HCT116 (cell line): ENCODE data around the gene ADRB1. TPM values are rescaled to one million over a fixed set of nuclear protein-coding genes. Genes with fewer than 3 reads are reported as not detected.
A peak's percentile ranks its signal among the peaks of the same experiment; 100 is the strongest.

ENCODE experiments used
- ATAC-seq: fragments of 200-7000 bp; cut with Tn5 transposase; 2 replicates; pipeline ENCODE4 v1.9.1; 2020; ENCODE audit warnings: mild to moderate bottlenecking, moderate library complexity
- BruUV-seq: library from RNA; stranded (reverse); fragments of 400-500 nt; replicated peaks from 2 replicates; lab custom pipeline; 2021; lab: Mats Ljungman, UMichigan
- CTCF ChIA-PET: fragments of 300-600 bp; sonication (Branson Sonifier 250); formaldehyde crosslinking; loops from one replicate; lab custom pipeline; 2021; ENCODE audit warnings: antibody characterized with exemption; lab: Charles Lee
- POLR2A ChIA-PET: fragments of 300-600, 350-600 bp; sonication (Branson Sonifier 250); formaldehyde crosslinking; loops from one replicate; lab custom pipeline; 2021; ENCODE audit warnings: antibody characterized with exemption; lab: Charles Lee
- RAD21 ChIA-PET, 2 experiments: fragments of 300-600 bp; sonication (Branson Sonifier 250); formaldehyde crosslinking; loops; one replicate each; lab custom pipeline; 2023; ENCODE audit warnings: low total read pairs in 2 of 2; ENCODE audit not compliant: uncharacterized antibody in 2 of 2, unreplicated experiment in 2 of 2, low non-redundant PET in 1 of 2; lab: Charles Lee
- DNase-seq: peaks from one replicate; pipeline ENCODE4 v3.0.0-alpha.2; 2010; ENCODE audit warnings: low read depth, low spot score
- H2AFZ ChIP-seq: fragments of 200-600 bp; shearing (Covaris generic), sonication (generic); 2 replicates; pipeline ENCODE4 v1.6.1; 2017; ENCODE audit warnings: low read depth, mixed run types, mixed read lengths, antibody characterized with exemption, low read length; ENCODE audit not compliant: poor library complexity, severe bottlenecking
- H3K27ac ChIP-seq: 2 replicates; pipeline ENCODE4 v1.5.1; 2012; ENCODE audit warnings: low read depth, low read length
- H3K27me3 ChIP-seq: fragments of 200-600 bp; sonication (generic); 2 replicates; pipeline ENCODE4 v1.6.1; 2016; ENCODE audit warnings: mixed run types, low read length, mixed read lengths; ENCODE audit not compliant: insufficient read depth
- H3K36me3 ChIP-seq, 2 experiments: fragments of 200-500 bp in 1 of 2; fragments of 200-600 bp in 1 of 2; sonication (Bioruptor generic) in 1 of 2; sonication (generic) in 1 of 2; 2 replicates each; pipeline versions ENCODE4 v1.5.1 to v1.6.1; 2014 to 2016; ENCODE audit warnings: low read length in 2 of 2, inconsistent platforms in 1 of 2, mixed read lengths in 1 of 2, mixed run types in 1 of 2; ENCODE audit not compliant: insufficient read depth in 2 of 2, control insufficient read depth in 1 of 2
- H3K4me1 ChIP-seq, 2 experiments: fragments of 200-600 bp in 1 of 2; sonication (generic) in 1 of 2; 2 replicates each; pipeline versions ENCODE4 v1.5.1 to v1.6.1; 2012 to 2017; ENCODE audit warnings: low read length in 2 of 2, inconsistent platforms in 1 of 2, mild to moderate bottlenecking in 1 of 2, mixed read lengths in 1 of 2, mixed run types in 1 of 2, moderate library complexity in 1 of 2; ENCODE audit not compliant: insufficient read depth in 2 of 2, control insufficient read depth in 1 of 2
- H3K4me2 ChIP-seq: fragments of 200-600 bp; sonication (generic); 2 replicates; pipeline ENCODE4 v1.6.1; 2017; ENCODE audit warnings: mixed run types, low read length, mixed read lengths
- H3K4me3 ChIP-seq, 2 experiments: fragments of 200-600 bp in 1 of 2; sonication (generic) in 1 of 2; replicated peaks in 1 of 2; 2 replicates each; pipeline ENCODE4 v1.5.1; 2011 to 2016; ENCODE audit warnings: low read length in 2 of 2, control low read depth in 1 of 2, low read depth in 1 of 2, mild to moderate bottlenecking in 1 of 2, mixed read lengths in 1 of 2, mixed run types in 1 of 2
- H3K79me2 ChIP-seq: fragments of 200-600 bp; sonication (generic); 2 replicates; pipeline ENCODE4 v1.6.1; 2017; ENCODE audit warnings: mild to moderate bottlenecking, mixed run types, low read length, moderate library complexity, mixed read lengths; ENCODE audit not compliant: insufficient read depth
- H3K9ac ChIP-seq: fragments of 200-600 bp; sonication (generic); 2 replicates; pipeline ENCODE4 v1.6.1; 2016; ENCODE audit warnings: low read length, mixed read lengths
- H3K9me2 ChIP-seq: fragments of 200-600 bp; sonication (generic), shearing (Covaris generic); 2 replicates; pipeline ENCODE4 v1.6.1; 2017; ENCODE audit warnings: mixed run types, mild to moderate bottlenecking, moderate library complexity; ENCODE audit not compliant: insufficient read depth
- H3K9me3 ChIP-seq, 2 experiments: fragments of 200-500 bp in 1 of 2; fragments of 200-600 bp in 1 of 2; sonication (Bioruptor generic) in 1 of 2; sonication (generic) in 1 of 2; 2 replicates each; pipeline ENCODE4 v1.6.1; 2014 to 2017; ENCODE audit warnings: low read length in 2 of 2, mixed read lengths in 2 of 2, inconsistent platforms in 1 of 2, low read depth in 1 of 2, mild to moderate bottlenecking in 1 of 2, mixed run types in 1 of 2, moderate library complexity in 1 of 2; ENCODE audit not compliant: control insufficient read depth in 1 of 2, insufficient read depth in 1 of 2
- H4K20me1 ChIP-seq: fragments of 200-600 bp; sonication (generic), shearing (Covaris generic); 2 replicates; pipeline ENCODE4 v1.6.1; 2017; ENCODE audit warnings: mixed run types, mild to moderate bottlenecking, moderate library complexity; ENCODE audit not compliant: insufficient read depth
- CBX3 ChIP-seq: IDR thresholded peaks from 2 replicates; pipeline ENCODE4 v1.6.1; 2012; ENCODE audit warnings: low read depth
- EZH2 ChIP-seq: fragments of 200-600 bp; sonication (generic); IDR thresholded peaks from 2 replicates; pipeline ENCODE4 v1.6.1; 2017; ENCODE audit warnings: antibody characterized with exemption, mixed run types
- EZH2phosphoT487 ChIP-seq: fragments of 200-600 bp; IDR thresholded peaks from 2 replicates; pipeline ENCODE4 v1.6.1; 2018; ENCODE audit warnings: antibody characterized with exemption, borderline replicate concordance
- FOSL1 ChIP-seq: IDR thresholded peaks from 2 replicates; pipeline ENCODE4 v1.6.1; 2012; ENCODE audit warnings: low read depth
- POLR2A ChIP-seq: IDR thresholded peaks from 2 replicates; pipeline ENCODE4 v1.7.0; 2011; ENCODE audit warnings: borderline replicate concordance; ENCODE audit not compliant: insufficient read depth, insufficient read length; ENCODE audit errors: extremely low read depth
- TCF7L2 ChIP-seq: IDR thresholded peaks from 2 replicates; pipeline ENCODE4 v1.7.0; 2011; ENCODE audit warnings: borderline replicate concordance, inconsistent platforms; ENCODE audit not compliant: insufficient read depth, insufficient read length; ENCODE audit errors: extremely low read depth
- intact Hi-C: fragments of 100-400 bp; cut with micrococcal nuclease; formaldehyde crosslinking; loops from 2 replicates; pipeline ENCODE4 v1.10.0; 2022
- total RNA-seq: library from RNA; stranded (reverse); gene quantifications from one replicate; pipeline ENCODE4 v1.2.1, GENCODE V29; 2021; ENCODE audit not compliant: unreplicated experiment
- TF ChIP-seq, protein P1 (sequence below), 3 experiments: fragments of 200-600 bp in 1 of 3; sonication (generic) in 1 of 3; IDR thresholded peaks in 2 of 3; conservative IDR thresholded peaks in 1 of 3; 2 replicates each; pipeline ENCODE4 v1.5.1; 2012 to 2017; ENCODE audit warnings: low read depth in 2 of 3, low read length in 2 of 3, antibody characterized with exemption in 1 of 3, borderline replicate concordance in 1 of 3, control low read depth in 1 of 3, mild to moderate bottlenecking in 1 of 3, mixed read lengths in 1 of 3, mixed run types in 1 of 3, moderate library complexity in 1 of 3; ENCODE audit not compliant: insufficient read depth in 1 of 3
- TF ChIP-seq, protein P2 (sequence below): IDR thresholded peaks from 2 replicates; pipeline ENCODE4 v1.6.1; 2011; ENCODE audit warnings: mild to moderate bottlenecking, low read length, moderate library complexity; ENCODE audit not compliant: insufficient replicate concordance; ENCODE audit errors: extremely low read depth
- TF ChIP-seq, protein P3 (sequence below): IDR thresholded peaks from 2 replicates; pipeline ENCODE4 v1.6.1; 2012
- TF ChIP-seq, protein P4 (sequence below): IDR thresholded peaks from 2 replicates; pipeline ENCODE4 v1.6.1; 2012

ADRB1 gene
- total RNA-seq, 1 experiment from 2014 or later: 0.89 TPM

DNA sequence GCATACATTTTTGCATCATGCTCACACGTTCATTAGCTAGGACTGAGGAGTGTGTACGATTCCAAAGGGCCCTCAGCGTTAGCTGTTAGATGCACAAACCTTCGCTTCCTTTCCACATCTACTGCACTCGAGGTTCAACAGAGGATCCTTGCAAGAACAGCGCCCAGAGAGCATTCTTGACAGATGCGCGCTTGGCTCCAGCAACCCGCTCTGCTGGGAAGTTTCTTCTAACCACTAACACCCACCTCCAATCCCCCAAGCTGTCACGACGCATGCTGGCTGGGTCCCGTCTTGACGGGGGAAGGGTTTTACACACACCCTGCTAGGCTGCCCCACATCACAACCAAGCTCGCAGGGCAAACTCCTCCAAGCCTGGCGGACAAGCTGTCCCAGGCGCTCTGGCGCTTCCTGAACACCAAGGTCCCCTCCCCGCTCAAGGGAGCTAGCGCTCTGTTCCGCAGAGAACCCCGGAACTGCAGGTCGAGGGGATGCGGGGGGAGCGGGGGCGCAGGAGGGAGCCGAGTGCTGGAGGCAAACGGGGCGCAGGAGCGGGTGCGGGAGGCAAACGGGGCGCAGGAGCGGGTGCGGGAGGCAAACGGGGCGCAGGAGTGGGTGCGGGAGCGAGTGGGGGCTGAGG lies 653 bp upstream of the ADRB1 start:
- DNase-seq: peak; percentile 15
- peak overlapping the region; percentile 59 for H3K9ac ChIP-seq
- H3K4me2 ChIP-seq: peak overlapping the region; percentile 87
- H4K20me1 ChIP-seq: no peaks in the 10 kb centered on the region
- no peaks in the 10 kb centered on the region for H3K9me3 ChIP-seq
- H3K4me3 ChIP-seq: peak overlapping the region; percentile 65 to 72
- peak; percentile 74 for ATAC-seq
- no peaks in the 10 kb centered on the region for H3K27me3 ChIP-seq
- ChIA-PET CTCF (no interaction called here), POLR2A (interaction anchor here (0.7 to 1.5 kb wide), 4 partner anchors 16 to 1550 kb away, joined by 3 to 9 read pairs (median 4); no protein-coding TSS in a partner anchor)
- BruUV-seq: no TSS peak
- H2AFZ ChIP-seq: peak overlapping the region; percentile 91
- TF ChIP-seq POLR2A (no peak), EZH2phosphoT487 (no peak)
- TF ChIP-seq, protein P1, sequence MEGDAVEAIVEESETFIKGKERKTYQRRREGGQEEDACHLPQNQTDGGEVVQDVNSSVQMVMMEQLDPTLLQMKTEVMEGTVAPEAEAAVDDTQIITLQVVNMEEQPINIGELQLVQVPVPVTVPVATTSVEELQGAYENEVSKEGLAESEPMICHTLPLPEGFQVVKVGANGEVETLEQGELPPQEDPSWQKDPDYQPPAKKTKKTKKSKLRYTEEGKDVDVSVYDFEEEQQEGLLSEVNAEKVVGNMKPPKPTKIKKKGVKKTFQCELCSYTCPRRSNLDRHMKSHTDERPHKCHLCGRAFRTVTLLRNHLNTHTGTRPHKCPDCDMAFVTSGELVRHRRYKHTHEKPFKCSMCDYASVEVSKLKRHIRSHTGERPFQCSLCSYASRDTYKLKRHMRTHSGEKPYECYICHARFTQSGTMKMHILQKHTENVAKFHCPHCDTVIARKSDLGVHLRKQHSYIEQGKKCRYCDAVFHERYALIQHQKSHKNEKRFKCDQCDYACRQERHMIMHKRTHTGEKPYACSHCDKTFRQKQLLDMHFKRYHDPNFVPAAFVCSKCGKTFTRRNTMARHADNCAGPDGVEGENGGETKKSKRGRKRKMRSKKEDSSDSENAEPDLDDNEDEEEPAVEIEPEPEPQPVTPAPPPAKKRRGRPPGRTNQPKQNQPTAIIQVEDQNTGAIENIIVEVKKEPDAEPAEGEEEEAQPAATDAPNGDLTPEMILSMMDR (IDR thresholded peaks at IDR 0.05 in 2 of 3, conservative IDR thresholded peaks at IDR 0.05 in 1 of 3; ENCODE audit: borderline replicate concordance in 1 of 3, insufficient read depth in 1 of 3, low read depth in 2 of 3, low read length in 2 of 3): 0 out of 6 replicates have a peak, but pooled peaks of 1 of the 3 experiments have one; percentile 5
- TF ChIP-seq, all 23 proteins: peak for 1
- Histone ChIP-seq H3K9me2 (no peaks in the 10 kb centered on the region), H3K27ac (no peak overlapping the region; the same call in 1 of the 2 replicates), H3K79me2 (no peaks in the 10 kb centered on the region), H3K4me1 (peaks cover 5 to 12% of the 10 kb centered on the region in 2 experiments; a peak in 2 of 4 replicates), H3K36me3 (no peaks in the 10 kb centered on the region)
- intact Hi-C loops: no loop called here
- RAD21 ChIA-PET: interaction anchor here in 1 of 2 experiments (0.6 to 1.0 kb wide), 2 partner anchors 111 to 184 kb away, joined by 3 to 4 read pairs; no protein-coding TSS in a partner anchor

DNA sequence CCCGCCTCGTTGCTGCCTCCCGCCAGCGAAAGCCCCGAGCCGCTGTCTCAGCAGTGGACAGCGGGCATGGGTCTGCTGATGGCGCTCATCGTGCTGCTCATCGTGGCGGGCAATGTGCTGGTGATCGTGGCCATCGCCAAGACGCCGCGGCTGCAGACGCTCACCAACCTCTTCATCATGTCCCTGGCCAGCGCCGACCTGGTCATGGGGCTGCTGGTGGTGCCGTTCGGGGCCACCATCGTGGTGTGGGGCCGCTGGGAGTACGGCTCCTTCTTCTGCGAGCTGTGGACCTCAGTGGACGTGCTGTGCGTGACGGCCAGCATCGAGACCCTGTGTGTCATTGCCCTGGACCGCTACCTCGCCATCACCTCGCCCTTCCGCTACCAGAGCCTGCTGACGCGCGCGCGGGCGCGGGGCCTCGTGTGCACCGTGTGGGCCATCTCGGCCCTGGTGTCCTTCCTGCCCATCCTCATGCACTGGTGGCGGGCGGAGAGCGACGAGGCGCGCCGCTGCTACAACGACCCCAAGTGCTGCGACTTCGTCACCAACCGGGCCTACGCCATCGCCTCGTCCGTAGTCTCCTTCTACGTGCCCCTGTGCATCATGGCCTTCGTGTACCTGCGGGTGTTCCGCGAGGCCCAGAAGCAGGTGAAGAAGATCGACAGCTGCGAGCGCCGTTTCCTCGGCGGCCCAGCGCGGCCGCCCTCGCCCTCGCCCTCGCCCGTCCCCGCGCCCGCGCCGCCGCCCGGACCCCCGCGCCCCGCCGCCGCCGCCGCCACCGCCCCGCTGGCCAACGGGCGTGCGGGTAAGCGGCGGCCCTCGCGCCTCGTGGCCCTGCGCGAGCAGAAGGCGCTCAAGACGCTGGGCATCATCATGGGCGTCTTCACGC lies 825 bp downstream of the ADRB1 start:
- Histone ChIP-seq H3K9ac (no peak overlapping the region), H3K4me3 (no peak overlapping the region), H2AFZ (no peak overlapping the region), H3K9me2 (no peaks in the 10 kb centered on the region), H3K4me2 (peak overlapping the region; percentile 87), H3K4me1 (peaks cover 5 to 12% of the 10 kb centered on the region in 2 experiments; a peak in 2 of 4 replicates), H3K9me3 (no peaks in the 10 kb centered on the region), H3K79me2 (no peaks in the 10 kb centered on the region), H4K20me1 (no peaks in the 10 kb centered on the region), H3K27me3 (no peaks in the 10 kb centered on the region), H3K27ac (no peak overlapping the region; the same call in 1 of the 2 replicates), H3K36me3 (no peaks in the 10 kb centered on the region)
- ChIA-PET RAD21 (no interaction called here), CTCF (no interaction called here), POLR2A (no interaction called here)
- no TSS peak for BruUV-seq
- TF ChIP-seq EZH2: no peak
- TF ChIP-seq, protein P2, sequence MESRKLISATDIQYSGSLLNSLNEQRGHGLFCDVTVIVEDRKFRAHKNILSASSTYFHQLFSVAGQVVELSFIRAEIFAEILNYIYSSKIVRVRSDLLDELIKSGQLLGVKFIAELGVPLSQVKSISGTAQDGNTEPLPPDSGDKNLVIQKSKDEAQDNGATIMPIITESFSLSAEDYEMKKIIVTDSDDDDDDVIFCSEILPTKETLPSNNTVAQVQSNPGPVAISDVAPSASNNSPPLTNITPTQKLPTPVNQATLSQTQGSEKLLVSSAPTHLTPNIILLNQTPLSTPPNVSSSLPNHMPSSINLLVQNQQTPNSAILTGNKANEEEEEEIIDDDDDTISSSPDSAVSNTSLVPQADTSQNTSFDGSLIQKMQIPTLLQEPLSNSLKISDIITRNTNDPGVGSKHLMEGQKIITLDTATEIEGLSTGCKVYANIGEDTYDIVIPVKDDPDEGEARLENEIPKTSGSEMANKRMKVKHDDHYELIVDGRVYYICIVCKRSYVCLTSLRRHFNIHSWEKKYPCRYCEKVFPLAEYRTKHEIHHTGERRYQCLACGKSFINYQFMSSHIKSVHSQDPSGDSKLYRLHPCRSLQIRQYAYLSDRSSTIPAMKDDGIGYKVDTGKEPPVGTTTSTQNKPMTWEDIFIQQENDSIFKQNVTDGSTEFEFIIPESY: no peak
- TF ChIP-seq, protein P3, sequence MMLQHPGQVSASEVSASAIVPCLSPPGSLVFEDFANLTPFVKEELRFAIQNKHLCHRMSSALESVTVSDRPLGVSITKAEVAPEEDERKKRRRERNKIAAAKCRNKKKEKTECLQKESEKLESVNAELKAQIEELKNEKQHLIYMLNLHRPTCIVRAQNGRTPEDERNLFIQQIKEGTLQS: no peak
- TF ChIP-seq FOSL1: no peak
- TF ChIP-seq, protein P4, sequence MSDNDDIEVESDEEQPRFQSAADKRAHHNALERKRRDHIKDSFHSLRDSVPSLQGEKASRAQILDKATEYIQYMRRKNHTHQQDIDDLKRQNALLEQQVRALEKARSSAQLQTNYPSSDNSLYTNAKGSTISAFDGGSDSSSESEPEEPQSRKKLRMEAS: no peak
- no peak for TF ChIP-seq TCF7L2
- no peak for TF ChIP-seq CBX3
- ATAC-seq (no peak), DNase-seq (no peak)
- intact Hi-C loops: no loop called here
